HepG2 (cell line): ENCODE data around the gene LEPROT. TPM values are rescaled to one million over a fixed set of nuclear protein-coding genes. Genes with fewer than 3 reads are reported as not detected.
A peak's percentile ranks its signal among the peaks of the same experiment; 100 is the strongest.

ENCODE experiments used
- CTCF ChIP-seq: sonication (generic); formaldehyde crosslinking; IDR thresholded peaks from 2 replicates; pipeline ENCODE4 v1.5.0; 2020; ENCODE audit warnings: mild to moderate bottlenecking, missing genetic modification reagents, moderate library complexity
- FLYWCH1 ChIP-seq: sonication (generic); formaldehyde crosslinking; IDR thresholded peaks from 2 replicates; pipeline ENCODE4 v1.8.1; 2023; ENCODE audit warnings: mild to moderate bottlenecking, missing genetic modification reagents
- FOXK1 ChIP-seq: sonication (generic); formaldehyde crosslinking; IDR thresholded peaks from 2 replicates; pipeline ENCODE4 v1.4.0; 2020; ENCODE audit warnings: low read depth, missing genetic modification reagents, borderline replicate concordance
- FOXP4 ChIP-seq: sonication (generic); formaldehyde crosslinking; IDR thresholded peaks from 2 replicates; pipeline ENCODE4 v1.4.0; 2020; ENCODE audit warnings: missing genetic modification reagents
- JDP2 ChIP-seq: sonication (generic); formaldehyde crosslinking; IDR thresholded peaks from 2 replicates; pipeline ENCODE4 v1.8.1; 2022; ENCODE audit warnings: missing genetic modification reagents, borderline replicate concordance
- KLF9 ChIP-seq: IDR thresholded peaks from 2 replicates; pipeline ENCODE4 v1.6.1; 2016; ENCODE audit warnings: low read depth
- MXD3 ChIP-seq: IDR thresholded peaks from 2 replicates; pipeline ENCODE4 v1.6.1; 2016; ENCODE audit warnings: mild to moderate bottlenecking, missing biosample characterization, missing genetic modification reagents
- SRY ChIP-seq: sonication (generic); formaldehyde crosslinking; IDR thresholded peaks from 2 replicates; pipeline ENCODE4 v1.8.0; 2022; ENCODE audit warnings: mild to moderate bottlenecking, missing genetic modification reagents
- THAP8 ChIP-seq: sonication (generic); formaldehyde crosslinking; IDR thresholded peaks from 2 replicates; pipeline ENCODE4 v1.5.1; 2020; ENCODE audit warnings: missing genetic modification reagents, mild to moderate bottlenecking, borderline replicate concordance
- TRIM22 ChIP-seq: fragments of 450-650 bp; IDR thresholded peaks from 2 replicates; pipeline ENCODE4 v1.6.1; 2017
- WIZ ChIP-seq: sonication (generic); formaldehyde crosslinking; IDR thresholded peaks from 2 replicates; pipeline ENCODE4 v1.5.1; 2020; ENCODE audit warnings: mild to moderate bottlenecking, missing genetic modification reagents
- ZFP90 ChIP-seq: sonication (generic); formaldehyde crosslinking; IDR thresholded peaks from 2 replicates; pipeline ENCODE4 v1.8.0; 2022; ENCODE audit warnings: missing genetic modification reagents, mild to moderate bottlenecking, inconsistent platforms, borderline replicate concordance
- ZFY ChIP-seq: sonication (generic); formaldehyde crosslinking; IDR thresholded peaks from 2 replicates; pipeline ENCODE4 v1.4.0; 2020; ENCODE audit warnings: missing genetic modification reagents
- ZMYM3 ChIP-seq: sonication (generic); formaldehyde crosslinking; IDR thresholded peaks from 2 replicates; pipeline ENCODE4 v1.5.1; 2020; ENCODE audit warnings: mild to moderate bottlenecking, missing genetic modification reagents
- ZMYM4 ChIP-seq: sonication (generic); formaldehyde crosslinking; IDR thresholded peaks from 2 replicates; pipeline ENCODE4 v1.8.1; 2023; ENCODE audit warnings: mild to moderate bottlenecking, missing genetic modification reagents
- ZNF609 ChIP-seq: sonication (generic); formaldehyde crosslinking; IDR thresholded peaks from 2 replicates; pipeline ENCODE4 v1.4.0; 2020; ENCODE audit warnings: mild to moderate bottlenecking, missing genetic modification reagents, borderline replicate concordance
- ZNF672 ChIP-seq: sonication (generic); formaldehyde crosslinking; IDR thresholded peaks from 2 replicates; pipeline ENCODE4 v1.8.1; 2022; ENCODE audit warnings: missing genetic modification reagents
- ZNF749 ChIP-seq: sonication (generic); formaldehyde crosslinking; IDR thresholded peaks from 2 replicates; pipeline ENCODE4 v1.8.0; 2022; ENCODE audit warnings: mild to moderate bottlenecking, missing genetic modification reagents, moderate library complexity, borderline replicate concordance
- polyA plus RNA-seq, 8 experiments: library from polyadenylated mRNA; depleted of rRNA in 3 of 8; stranded (reverse) in 7 of 8; unstranded in 1 of 8; fragments of >200 nt; fragmentation: Illumina TruSeq in 4 of 8; extraction: Trizol in 4 of 8; gene quantifications; 2 replicates each; pipeline versions ENCODE4 v1.2.1 to v1.2.3, GENCODE V29; 2011 to 2016; ENCODE audit warnings: low read depth in 4 of 8, missing spikeins in 1 of 8, mixed read lengths in 1 of 8; ENCODE audit not compliant: insufficient read depth in 1 of 8
- total RNA-seq, 5 experiments: library from RNA; depleted of rRNA; stranded (reverse); fragments of >200 nt; fragmentation: Illumina TruSeq; extraction: Trizol; gene quantifications; 2 replicates each; pipeline ENCODE4 v1.2.3, GENCODE V29; 2016; ENCODE audit warnings: low read depth in 1 of 5

The LEPROT gene
- total and polyA plus RNA-seq, 2 of the 13 experiments (the other 11 are each of a cell fraction or from before 2014, with no cell fraction given), result 36.8 to 51.4 TPM

- peak; percentile 47; the same call in 1 of the 2 replicates for TF ChIP-seq ZNF609 (CRISPR knock-in tag)
- peak; percentile 71 for TF ChIP-seq MXD3 (CRISPR knock-in tag)
- peak; percentile 94 for TF ChIP-seq ZFY (CRISPR knock-in tag)
- peak; percentile 25; the same call in 1 of the 2 replicates for TF ChIP-seq FOXP4 (CRISPR knock-in tag)
- 0 out of 2 replicates have a peak, but pooled peaks have one; percentile 57 for TF ChIP-seq SRY (CRISPR knock-in tag)
- no peak for TF ChIP-seq KLF9 (CRISPR knock-in tag)
- peak; percentile 28; the same call in 1 of the 2 replicates for TF ChIP-seq FOXK1 (CRISPR knock-in tag)
- TF ChIP-seq THAP8 (CRISPR knock-in tag), result no peak
- peak; percentile 85 for TF ChIP-seq ZFP90 (CRISPR knock-in tag)
- TF ChIP-seq ZMYM4, result peak; percentile 76
- no peak for TF ChIP-seq CTCF
- TF ChIP-seq WIZ (CRISPR knock-in tag), result 0 out of 2 replicates have a peak, but pooled peaks have one; percentile 89
- no peak for TF ChIP-seq JDP2 (CRISPR knock-in tag)
- no peak for TF ChIP-seq ZNF749 (CRISPR knock-in tag)
- TF ChIP-seq FLYWCH1 (CRISPR knock-in tag), result no peak
- TF ChIP-seq TRIM22, result no peak
- TF ChIP-seq ZMYM3 (CRISPR knock-in tag), result peak; percentile 58; the same call in 1 of the 2 replicates
- TF ChIP-seq ZNF672 (CRISPR knock-in tag), result no peak
These were observed at the start of gene LEPROT, which contains the start of gene LEPR (continued) for GRCh38 chr1:65420590-65421350.
